DMS114 treated with DMSO at 0.1 percent for 48 hours (cell line): Measurements from ENCODE around the gene DDAH2.
"Not testable (repeated sequence)": the region's sequence is repeated elsewhere in the genome, so short reads cannot be mapped to it uniquely, and the experiment has no call there.

Source experiments
- DNase-seq: peaks from one replicate; lab custom pipeline; 2025; ENCODE audit not compliant: unreplicated experiment; lab: John Stamatoyannopoulos, UW

Gene DDAH2

GRCh38 chr6:31715022-31715958, 13.8 kb downstream of the DDAH2 start, which contains the start of gene LY6G6D:
Gene LY6G6D, plus strand, starts transcription at chr6:31715348. Its CDS starts 8 bp downstream, at chr6:31715356.
- no peak for DNase-seq

- DNase-seq = no peak
Observed at GRCh38 chr6:31713991-31714684, 15.0 kb downstream of the DDAH2 start.

GRCh38 chr6:31713465-31713864, 15.6 kb downstream of the DDAH2 start:
- DNase-seq = no peak

- DNase-seq = no peak
Observed at GRCh38 chr6:31712296-31712695, 16.8 kb downstream of the DDAH2 start.

- DNase-seq = no peak
Observed at GRCh38 chr6:31711233-31711632, 17.9 kb downstream of the DDAH2 start.

GRCh38 chr6:31710523-31711219, 18.4 kb downstream of the DDAH2 start:
- DNase-seq = no peak

GRCh38 chr6:31709157-31709556, 19.9 kb downstream of the DDAH2 start:
- not testable (repeated sequence) for DNase-seq

GRCh38 chr6:31708224-31708623, 20.9 kb downstream of the DDAH2 start:
- no peak for DNase-seq

- no peak for DNase-seq
Observed at GRCh38 chr6:31707701-31708100, 21.4 kb downstream of the DDAH2 start.

GRCh38 chr6:31706599-31706998, 22.5 kb downstream of the DDAH2 start, which contains the start of gene LY6G6F:
Gene LY6G6F, plus strand, starts transcription at chr6:31706866. Its CDS starts 41 bp downstream, at chr6:31706907.
- no peak for DNase-seq

GRCh38 chr6:31705931-31706330, 23.2 kb downstream of the DDAH2 start:
- no peak for DNase-seq

GRCh38 chr6:31702819-31703716, 26.0 kb downstream of the DDAH2 start, which contains the start of gene ABHD16A:
Gene ABHD16A, minus strand, starts transcription at chr6:31703324. Its CDS starts 43 bp downstream, at chr6:31703281.
- DNase-seq = peak; percentile 98

GRCh38 chr6:31702405-31702818, 26.7 kb downstream of the DDAH2 start:
- no peak for DNase-seq

GRCh38 chr6:31701666-31702404, 27.3 kb downstream of the DDAH2 start:
- DNase-seq = no peak

GRCh38 chr6:31700740-31701401, 28.2 kb downstream of the DDAH2 start:
- DNase-seq = no peak

- no peak for DNase-seq
Observed at GRCh38 chr6:31697555-31697954, 31.5 kb downstream of the DDAH2 start.

GRCh38 chr6:31693535-31693934, 35.6 kb downstream of the DDAH2 start:
- no peak for DNase-seq

GRCh38 chr6:31692886-31693285, 36.2 kb downstream of the DDAH2 start:
- DNase-seq = no peak

GRCh38 chr6:31692353-31692752, 36.7 kb downstream of the DDAH2 start:
- DNase-seq = no peak
